Measurements from ENCODE around the gene ZSWIM8.

ZSWIM8 gene

DNA sequence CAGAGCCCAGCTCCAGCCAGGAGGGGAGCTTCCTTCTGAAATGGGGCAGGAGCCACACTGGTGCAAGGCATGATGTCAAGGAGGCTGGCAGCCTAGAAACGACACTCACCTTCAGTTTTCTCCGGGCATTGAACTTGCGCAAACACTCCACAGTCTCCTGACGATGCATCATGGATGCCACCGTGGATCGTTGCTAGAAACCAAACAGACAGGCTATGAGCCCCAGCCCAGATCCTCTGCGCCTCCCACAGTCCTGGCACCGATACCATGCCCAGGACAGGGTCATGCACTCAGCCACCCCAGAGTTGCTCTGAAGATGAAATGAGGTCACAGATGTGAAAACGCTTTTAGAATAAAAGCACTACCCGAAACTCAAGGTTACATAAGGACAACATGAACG lies 56.9 kb downstream of the ZSWIM8 start:
- no peak for DNase-seq (ENCODE audit: low read depth)
- TF ChIP-seq, protein P1, sequence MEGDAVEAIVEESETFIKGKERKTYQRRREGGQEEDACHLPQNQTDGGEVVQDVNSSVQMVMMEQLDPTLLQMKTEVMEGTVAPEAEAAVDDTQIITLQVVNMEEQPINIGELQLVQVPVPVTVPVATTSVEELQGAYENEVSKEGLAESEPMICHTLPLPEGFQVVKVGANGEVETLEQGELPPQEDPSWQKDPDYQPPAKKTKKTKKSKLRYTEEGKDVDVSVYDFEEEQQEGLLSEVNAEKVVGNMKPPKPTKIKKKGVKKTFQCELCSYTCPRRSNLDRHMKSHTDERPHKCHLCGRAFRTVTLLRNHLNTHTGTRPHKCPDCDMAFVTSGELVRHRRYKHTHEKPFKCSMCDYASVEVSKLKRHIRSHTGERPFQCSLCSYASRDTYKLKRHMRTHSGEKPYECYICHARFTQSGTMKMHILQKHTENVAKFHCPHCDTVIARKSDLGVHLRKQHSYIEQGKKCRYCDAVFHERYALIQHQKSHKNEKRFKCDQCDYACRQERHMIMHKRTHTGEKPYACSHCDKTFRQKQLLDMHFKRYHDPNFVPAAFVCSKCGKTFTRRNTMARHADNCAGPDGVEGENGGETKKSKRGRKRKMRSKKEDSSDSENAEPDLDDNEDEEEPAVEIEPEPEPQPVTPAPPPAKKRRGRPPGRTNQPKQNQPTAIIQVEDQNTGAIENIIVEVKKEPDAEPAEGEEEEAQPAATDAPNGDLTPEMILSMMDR (IDR thresholded peaks at IDR 0.05; ENCODE audit: low read depth, low read length, missing control alignments), result no peak
- H3K4me3 ChIP-seq (ENCODE audit: low read depth, low read length), result no peak overlapping the region

DNA sequence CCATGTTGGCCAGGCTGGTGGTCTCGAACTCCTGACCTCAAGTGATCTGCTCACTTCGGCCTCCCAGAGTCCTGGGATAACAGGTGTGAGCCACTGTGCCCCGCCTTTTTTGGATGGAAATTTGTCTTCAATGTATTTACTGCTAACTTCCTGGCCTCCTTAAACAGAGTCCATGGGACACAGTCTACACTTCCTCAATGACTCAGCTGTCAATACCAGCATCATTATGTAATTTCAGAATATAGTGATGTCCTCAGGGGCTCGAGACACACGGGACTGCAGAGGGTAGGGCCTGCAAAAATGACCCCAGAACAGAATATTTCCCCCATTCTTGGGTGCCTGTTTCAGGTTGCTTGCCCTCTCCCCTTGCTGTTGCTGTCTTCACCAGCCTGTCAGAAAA lies 57.9 kb downstream of the ZSWIM8 start:
- no peak for DNase-seq (ENCODE audit: low read depth)
- no peak overlapping the region for H3K4me3 ChIP-seq (ENCODE audit: low read depth, low read length)
- TF ChIP-seq, protein P1 (IDR thresholded peaks at IDR 0.05; ENCODE audit: low read depth, low read length, missing control alignments), result no peak

DNA sequence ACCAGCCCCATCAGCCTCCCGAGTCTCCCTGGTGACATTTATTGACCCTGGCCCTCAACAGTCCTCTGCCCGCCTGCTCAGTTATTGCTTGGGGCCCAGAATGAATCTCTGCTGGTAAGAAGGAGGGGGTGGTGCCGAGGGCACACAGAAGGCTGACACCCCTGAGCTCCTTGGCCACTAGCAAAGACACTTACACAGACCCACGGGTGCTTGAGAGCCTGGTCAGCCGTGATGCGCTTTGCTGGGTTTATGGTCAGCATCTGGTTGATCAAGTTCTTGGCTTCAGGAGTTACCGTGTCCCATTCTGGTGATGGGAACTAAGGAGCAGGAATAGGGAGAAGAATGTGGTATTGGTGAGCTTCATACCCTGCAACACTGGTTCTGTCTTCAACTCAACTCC lies 61.6 kb downstream of the ZSWIM8 start:
- no peak for DNase-seq (ENCODE audit: low read depth)
- TF ChIP-seq, protein P1 (IDR thresholded peaks at IDR 0.05; ENCODE audit: low read depth, low read length, missing control alignments), result no peak
- no peak overlapping the region for H3K4me3 ChIP-seq (ENCODE audit: low read depth, low read length)

DNA sequence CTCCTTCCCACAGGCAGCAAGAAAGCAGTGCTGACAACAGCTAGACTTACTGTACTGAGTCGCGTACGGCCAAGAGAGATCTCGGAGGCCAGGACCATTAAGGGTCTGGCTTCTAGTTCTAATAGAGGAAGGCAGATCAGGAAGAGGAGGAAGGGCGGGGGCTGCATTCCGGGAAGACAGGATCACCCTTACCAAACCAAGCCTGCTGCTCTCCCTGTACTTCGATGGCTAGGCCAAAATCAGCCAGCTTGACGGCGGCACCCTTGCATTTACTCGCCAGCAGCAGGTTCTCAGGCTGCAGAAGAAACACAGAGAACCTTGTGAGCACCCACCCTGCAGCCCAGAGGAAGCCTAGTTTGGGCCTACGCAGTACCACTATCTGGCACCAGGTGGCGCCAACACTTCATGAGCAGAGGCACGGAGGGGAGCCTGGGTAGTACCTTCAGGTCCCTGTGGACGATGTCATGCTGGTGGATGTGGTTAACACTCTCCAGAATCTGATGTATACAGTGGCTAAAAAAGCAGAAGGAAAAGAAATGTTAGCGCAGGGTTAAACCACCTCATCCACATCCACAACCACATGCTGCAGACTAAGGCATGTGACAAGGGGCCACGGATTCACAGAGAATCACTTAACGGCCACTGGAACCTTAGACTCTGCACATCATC lies 63.5 kb downstream of the ZSWIM8 start:
- TF ChIP-seq, protein P1 (IDR thresholded peaks at IDR 0.05; ENCODE audit: low read depth, low read length, missing control alignments), result peak; percentile 99
- H3K4me3 ChIP-seq (ENCODE audit: low read depth, low read length), result no peak overlapping the region

DNA sequence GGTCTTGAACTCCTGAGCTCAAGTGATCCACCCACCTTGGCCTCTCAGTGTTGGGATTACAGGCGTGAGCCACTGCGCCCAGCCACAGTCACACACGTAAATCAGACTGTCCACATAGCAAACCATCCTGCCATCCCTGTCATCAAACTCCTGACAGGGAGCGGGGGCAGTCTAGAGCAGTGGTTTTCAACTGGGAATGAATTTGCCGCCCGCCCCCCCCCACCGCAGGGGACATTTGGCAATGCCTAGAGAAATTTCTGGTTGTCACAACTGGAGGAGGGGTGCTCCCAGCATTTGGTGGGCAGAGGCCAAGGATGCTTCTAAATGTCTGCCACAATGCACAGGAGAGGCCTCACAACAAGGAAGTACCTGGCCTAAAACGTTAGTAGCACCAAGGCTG lies 64.8 kb downstream of the ZSWIM8 start:
- no peak for DNase-seq (ENCODE audit: low read depth)
- no peak overlapping the region for H3K4me3 ChIP-seq (ENCODE audit: low read depth, low read length)
- TF ChIP-seq, protein P1 (IDR thresholded peaks at IDR 0.05; ENCODE audit: low read depth, low read length, missing control alignments), result no peak

More for the DNA sequence above, 63.5 kb downstream of the ZSWIM8 start:
- peak; percentile 68 for DNase-seq (ENCODE audit: low read depth)

DNA sequence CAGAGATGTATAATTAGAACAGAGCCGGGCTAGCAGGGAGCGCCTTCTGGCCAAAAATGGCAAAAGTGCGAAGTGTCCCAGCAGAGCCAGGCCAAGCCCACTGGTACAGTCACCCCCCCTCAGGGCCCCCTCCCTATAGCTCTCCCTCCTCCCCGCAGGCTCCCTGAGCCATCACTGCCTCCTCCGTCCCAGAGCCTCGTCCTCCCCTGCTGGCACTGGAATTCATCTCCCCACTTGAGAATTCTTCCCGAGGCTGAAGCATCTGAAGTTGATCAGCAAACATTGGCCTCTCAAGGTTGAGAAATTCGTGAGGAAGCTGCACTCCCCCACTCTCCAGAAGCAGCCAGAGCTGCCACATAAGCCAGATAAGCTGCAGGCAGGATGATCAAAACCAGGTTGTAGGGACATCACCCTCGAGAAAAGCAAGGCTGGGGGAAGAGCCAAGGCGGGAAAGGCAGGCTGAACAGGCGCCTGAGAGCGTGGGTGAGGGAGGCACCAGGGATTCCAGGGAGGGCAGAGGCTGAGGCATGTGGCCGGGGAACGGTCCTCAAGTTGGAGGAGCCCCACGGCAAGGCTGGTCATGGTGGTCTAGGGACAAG lies 65.6 kb downstream of the ZSWIM8 start:
- TF ChIP-seq, protein P1 (IDR thresholded peaks at IDR 0.05; ENCODE audit: low read depth, low read length, missing control alignments), result no peak
- no peak for DNase-seq (ENCODE audit: low read depth)
- H3K4me3 ChIP-seq (ENCODE audit: low read depth, low read length), result no peak overlapping the region
